H1 (cell line): ENCODE results near the gene OCLN.
"Not testable (repeated sequence)": the region's sequence is repeated elsewhere in the genome, so short reads cannot be mapped to it uniquely, and the experiment has no call there.

ENCODE experiments used
- BCL11A ChIP-seq, 2 experiments: IDR thresholded peaks; one replicate each; pipeline ENCODE4 v1.6.1; 2011; ENCODE audit warnings: low read depth in 2 of 2, low read length in 2 of 2, mild to moderate bottlenecking in 2 of 2
- CHD1 ChIP-seq: IDR thresholded peaks from 2 replicates; pipeline ENCODE4 v1.6.1; 2012; ENCODE audit warnings: low read depth, low read length, improper control_type of control experiment
- EGR1 ChIP-seq: IDR thresholded peaks from 2 replicates; pipeline ENCODE4 v1.6.1; 2011; ENCODE audit warnings: low read depth, low read length, borderline replicate concordance
- EP300 ChIP-seq, 2 experiments: IDR thresholded peaks; 1 replicate in 1 of 2; 2 replicates in 1 of 2; pipeline ENCODE4 v1.6.1; 2011 to 2012; ENCODE audit warnings: low read depth in 2 of 2, low read length in 2 of 2, mild to moderate bottlenecking in 2 of 2, borderline replicate concordance in 1 of 2, inconsistent platforms in 1 of 2, moderate library complexity in 1 of 2
- GABPA ChIP-seq: IDR thresholded peaks from 2 replicates; pipeline ENCODE4 v1.6.1; 2011; ENCODE audit warnings: mild to moderate bottlenecking, low read length, moderate library complexity, borderline replicate concordance; ENCODE audit not compliant: insufficient read depth
- JUN ChIP-seq: IDR thresholded peaks from 2 replicates; pipeline ENCODE4 v1.6.1; 2011; ENCODE audit warnings: low read depth, mild to moderate bottlenecking, improper control_type of control experiment, low read length
- MAX ChIP-seq: IDR thresholded peaks from 2 replicates; pipeline ENCODE4 v1.6.1; 2012; ENCODE audit warnings: inconsistent platforms
- POLR2A ChIP-seq, 2 experiments: IDR thresholded peaks; 1 replicate in 1 of 2; 2 replicates in 1 of 2; pipeline ENCODE4 v1.6.1; 2011; ENCODE audit warnings: low read depth in 2 of 2, low read length in 2 of 2, mild to moderate bottlenecking in 2 of 2; ENCODE audit errors: control extremely low read depth in 1 of 2
- RAD21 ChIP-seq, 2 experiments: IDR thresholded peaks in 1 of 2; conservative IDR thresholded peaks in 1 of 2; 2 replicates each; pipeline ENCODE4 v1.6.1; 2011; ENCODE audit warnings: low read depth in 2 of 2, low read length in 2 of 2, improper control_type of control experiment in 1 of 2, inconsistent platforms in 1 of 2, mild to moderate bottlenecking in 1 of 2, moderate library complexity in 1 of 2
- SIN3A ChIP-seq, 2 experiments: IDR thresholded peaks in 1 of 2; conservative IDR thresholded peaks in 1 of 2; 2 replicates each; pipeline ENCODE4 v1.6.1; 2011 to 2012; ENCODE audit warnings: low read length in 2 of 2, improper control_type of control experiment in 1 of 2, low read depth in 1 of 2, mild to moderate bottlenecking in 1 of 2
- TF ChIP-seq, protein P1 (sequence below), 3 experiments: IDR thresholded peaks; 1 replicate in 2 of 3; 2 replicates in 1 of 3; pipeline versions ENCODE4 v1.5.1 to v1.6.1; 2011; ENCODE audit warnings: low read length in 3 of 3, mild to moderate bottlenecking in 3 of 3, inconsistent platforms in 2 of 3, low read depth in 1 of 3, moderate library complexity in 1 of 3; ENCODE audit not compliant: insufficient read depth in 1 of 3; ENCODE audit errors: control extremely low read depth in 1 of 3

DNA sequence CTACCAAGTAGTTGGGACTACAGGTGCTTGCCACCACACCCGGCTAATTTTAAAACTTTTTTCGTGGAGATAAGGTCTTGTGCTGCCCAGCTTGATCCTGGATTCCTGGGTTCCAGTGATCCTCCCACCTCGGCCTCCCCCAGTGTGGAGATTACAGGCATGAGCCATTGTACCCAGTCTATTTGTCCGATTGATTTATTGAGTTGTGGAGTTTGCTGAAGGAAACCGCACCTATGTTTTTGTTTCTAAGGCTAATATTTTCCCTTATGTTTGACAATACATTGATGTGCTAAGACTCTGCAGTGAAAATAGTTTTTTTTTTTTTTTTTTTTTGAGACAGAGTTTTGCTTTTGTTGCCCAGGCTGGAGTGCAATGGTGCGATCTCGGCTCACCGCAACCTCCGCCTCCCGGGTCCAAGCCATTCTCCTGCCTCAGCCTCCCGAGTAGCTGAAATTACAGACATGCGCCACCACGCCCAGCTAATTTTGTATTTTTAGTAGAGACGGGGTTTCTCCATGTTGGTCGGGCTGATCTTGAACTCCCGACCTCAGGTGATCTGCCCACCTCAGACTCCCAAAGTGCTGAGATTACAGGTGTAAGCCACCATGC is 20.0 kb upstream of the OCLN start:
- TF ChIP-seq BCL11A (IDR thresholded peaks at IDR 0.05; ENCODE audit: low read depth in 2 of 2, low read length in 2 of 2); EP300 (IDR thresholded peaks at IDR 0.05; ENCODE audit: borderline replicate concordance in 1 of 2, low read depth in 2 of 2, low read length in 2 of 2); GABPA; CHD1; SIN3A (conservative IDR thresholded peaks at IDR 0.05 in 1 of 2, IDR thresholded peaks at IDR 0.05 in 1 of 2; ENCODE audit: low read depth in 1 of 2, low read length in 2 of 2); JUN; RAD21 (IDR thresholded peaks at IDR 0.05 in 1 of 2, conservative IDR thresholded peaks at IDR 0.05 in 1 of 2; ENCODE audit: low read depth in 2 of 2, low read length in 2 of 2); EGR1; POLR2A (IDR thresholded peaks at IDR 0.05; ENCODE audit: control extremely low read depth in 1 of 2, low read depth in 2 of 2, low read length in 2 of 2); MAX: not testable (repeated sequence)
- TF ChIP-seq, protein P1, sequence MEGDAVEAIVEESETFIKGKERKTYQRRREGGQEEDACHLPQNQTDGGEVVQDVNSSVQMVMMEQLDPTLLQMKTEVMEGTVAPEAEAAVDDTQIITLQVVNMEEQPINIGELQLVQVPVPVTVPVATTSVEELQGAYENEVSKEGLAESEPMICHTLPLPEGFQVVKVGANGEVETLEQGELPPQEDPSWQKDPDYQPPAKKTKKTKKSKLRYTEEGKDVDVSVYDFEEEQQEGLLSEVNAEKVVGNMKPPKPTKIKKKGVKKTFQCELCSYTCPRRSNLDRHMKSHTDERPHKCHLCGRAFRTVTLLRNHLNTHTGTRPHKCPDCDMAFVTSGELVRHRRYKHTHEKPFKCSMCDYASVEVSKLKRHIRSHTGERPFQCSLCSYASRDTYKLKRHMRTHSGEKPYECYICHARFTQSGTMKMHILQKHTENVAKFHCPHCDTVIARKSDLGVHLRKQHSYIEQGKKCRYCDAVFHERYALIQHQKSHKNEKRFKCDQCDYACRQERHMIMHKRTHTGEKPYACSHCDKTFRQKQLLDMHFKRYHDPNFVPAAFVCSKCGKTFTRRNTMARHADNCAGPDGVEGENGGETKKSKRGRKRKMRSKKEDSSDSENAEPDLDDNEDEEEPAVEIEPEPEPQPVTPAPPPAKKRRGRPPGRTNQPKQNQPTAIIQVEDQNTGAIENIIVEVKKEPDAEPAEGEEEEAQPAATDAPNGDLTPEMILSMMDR (IDR thresholded peaks at IDR 0.05; ENCODE audit: control extremely low read depth in 1 of 3, insufficient read depth in 1 of 3, low read depth in 1 of 3, low read length in 3 of 3): not testable (repeated sequence)
